GM19455 (cell line): Measurements from ENCODE around the gene INMT.

Experiments
- ATAC-seq: cut with Tn5 transposase; IDR thresholded peaks from one replicate; pipeline ENCODE4 v1.9.1; 2021; ENCODE audit not compliant: unreplicated experiment

INMT gene

DNA sequence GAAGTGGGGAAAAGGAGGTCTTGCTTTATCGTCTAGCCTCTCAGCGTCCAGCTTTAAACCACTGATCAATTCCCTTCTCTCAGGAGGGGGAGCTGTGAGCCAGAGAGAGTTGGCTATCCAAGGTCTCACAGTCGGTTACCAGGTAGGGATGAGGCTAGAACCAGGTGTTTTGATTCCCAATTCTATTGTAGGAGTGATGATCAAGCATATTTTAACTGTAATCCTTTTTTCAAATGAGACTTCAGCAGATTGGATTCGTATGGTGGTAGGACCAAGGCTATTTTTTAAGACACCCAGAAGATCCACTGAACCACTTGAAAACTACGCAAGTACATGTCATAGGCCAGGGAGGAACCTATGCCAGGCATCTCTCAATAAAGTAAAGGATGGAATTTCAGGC lies 27.6 kb downstream of the INMT start:
- no peak for ATAC-seq

DNA sequence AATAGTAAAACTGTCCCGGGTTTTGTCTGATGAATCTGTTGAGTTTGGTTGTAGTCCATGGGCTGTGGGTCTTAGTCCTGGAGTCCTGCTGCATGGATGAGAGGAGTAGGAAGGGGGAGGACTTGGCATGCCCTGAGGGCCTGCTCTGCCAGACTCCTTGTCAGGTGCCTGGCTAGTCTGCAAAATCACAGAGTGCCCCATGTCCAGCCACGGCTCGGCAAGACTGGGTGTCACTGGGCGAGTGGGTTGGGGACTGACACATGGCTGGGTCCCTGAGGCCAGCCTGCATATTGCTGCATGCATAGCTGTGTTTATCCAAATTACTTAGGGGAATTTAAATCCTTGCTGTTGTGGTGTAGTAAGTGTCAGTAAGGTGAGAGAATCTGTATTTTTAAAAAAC lies 29.0 kb downstream of the INMT start:
- ATAC-seq: no peak

DNA sequence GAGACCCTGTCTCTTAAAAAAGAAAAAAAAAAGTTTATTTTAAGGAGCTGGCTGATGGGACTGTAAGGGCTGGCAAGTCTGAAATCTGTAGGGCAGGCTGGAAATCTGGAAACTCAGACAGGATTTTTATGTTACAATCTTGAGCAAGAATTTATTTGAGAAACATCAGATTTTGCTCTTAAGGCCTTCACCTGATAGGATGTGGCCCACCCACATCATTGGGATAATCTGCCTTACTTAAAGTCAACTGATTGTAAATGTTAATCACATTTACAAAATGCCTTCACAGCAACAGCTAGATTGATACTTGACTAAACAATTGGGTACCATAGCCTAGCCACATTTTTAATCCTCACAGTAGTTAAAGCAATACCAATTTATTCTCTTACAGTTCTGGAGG lies 30.8 kb downstream of the INMT start:
- no peak for ATAC-seq

GRCh38 chr7:30785786-30786185 lies 33.9 kb downstream of the INMT start:
- no peak for ATAC-seq

DNA sequence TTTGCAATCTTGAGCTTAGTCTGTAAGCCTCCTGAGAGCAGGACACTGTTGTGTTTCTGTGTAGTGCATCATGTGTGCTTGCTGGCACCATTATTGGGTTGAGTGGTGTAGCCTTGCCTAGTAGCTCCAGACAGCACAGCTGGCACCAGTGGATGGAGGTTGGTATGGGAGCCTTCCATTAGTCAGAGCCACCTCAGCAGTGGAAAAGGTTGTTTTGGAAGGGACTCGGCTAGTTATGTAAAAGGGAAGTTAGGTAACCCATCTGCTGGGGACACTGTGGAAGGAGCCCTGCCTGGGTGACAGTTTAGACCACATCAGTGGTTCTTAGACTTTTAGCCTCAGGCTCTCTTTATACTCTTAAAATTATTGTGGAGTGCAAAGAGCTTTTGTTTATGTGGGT lies 35.6 kb downstream of the INMT start:
- ATAC-seq: no peak

- ATAC-seq: no peak
These were observed 36.9 kb downstream of the INMT start for GRCh38 chr7:30788640-30789333.

GRCh38 chr7:30789334-30789711 lies 37.4 kb downstream of the INMT start:
- ATAC-seq: no peak

- no peak for ATAC-seq
These were observed 38.4 kb downstream of the INMT start for GRCh38 chr7:30790356-30790755.

DNA sequence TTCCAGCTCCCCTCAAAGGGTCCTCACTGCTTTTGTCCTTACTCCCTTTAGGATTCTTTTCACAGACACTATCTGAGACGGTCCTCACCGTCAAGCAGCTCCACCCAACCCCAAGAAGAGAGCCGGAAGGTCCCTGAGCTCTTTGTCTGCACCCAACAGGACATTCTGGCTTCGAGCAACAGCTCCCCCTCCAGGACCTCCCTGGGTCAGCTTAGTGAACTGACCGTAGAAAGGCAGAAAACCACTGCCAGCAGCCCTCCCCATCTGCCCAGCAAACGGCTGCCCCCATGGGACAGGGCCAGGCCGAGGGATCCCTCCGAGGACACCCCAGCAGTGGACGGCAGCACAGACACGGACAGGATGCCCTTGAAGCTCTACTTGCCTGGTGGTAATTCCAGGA lies 39.2 kb downstream of the INMT start:
- ATAC-seq: no peak

DNA sequence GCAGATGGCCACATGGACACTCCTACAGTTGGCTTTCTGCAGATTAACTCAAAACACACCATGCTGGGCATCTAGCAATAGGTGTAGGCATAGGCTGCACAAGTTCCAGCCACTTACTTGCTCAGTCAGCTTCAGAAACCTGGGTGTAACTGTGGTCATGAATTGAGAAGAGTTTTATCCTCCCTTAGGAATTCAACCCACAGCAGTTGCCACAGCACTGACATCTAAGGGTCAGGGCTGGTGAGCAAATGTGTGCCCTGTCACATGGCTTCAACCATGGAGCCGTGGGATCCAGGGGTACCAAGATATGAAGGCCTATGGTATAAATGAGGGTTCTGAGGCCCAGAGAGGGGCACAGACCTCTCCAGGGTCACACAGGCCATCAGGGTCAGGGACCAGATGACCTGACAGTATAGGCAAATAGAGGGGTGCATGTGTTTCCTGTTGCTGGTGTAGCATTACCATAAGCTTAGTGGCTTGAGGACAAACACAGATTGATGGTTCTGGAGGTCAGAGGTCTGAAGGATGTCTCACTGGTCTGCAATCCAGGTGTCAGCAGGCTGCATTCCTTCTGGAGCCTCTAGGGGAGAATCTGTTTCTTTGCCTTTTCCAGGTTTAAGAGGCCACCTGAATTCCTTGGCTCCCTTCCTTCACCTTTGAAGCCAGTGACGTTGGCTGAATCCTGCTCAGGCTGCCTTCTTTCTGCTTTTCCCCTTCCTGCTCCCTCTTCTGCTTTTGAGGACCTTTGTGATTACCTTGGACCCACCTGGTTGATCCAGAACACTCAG lies 43.4 kb downstream of the INMT start:
- no peak for ATAC-seq

DNA sequence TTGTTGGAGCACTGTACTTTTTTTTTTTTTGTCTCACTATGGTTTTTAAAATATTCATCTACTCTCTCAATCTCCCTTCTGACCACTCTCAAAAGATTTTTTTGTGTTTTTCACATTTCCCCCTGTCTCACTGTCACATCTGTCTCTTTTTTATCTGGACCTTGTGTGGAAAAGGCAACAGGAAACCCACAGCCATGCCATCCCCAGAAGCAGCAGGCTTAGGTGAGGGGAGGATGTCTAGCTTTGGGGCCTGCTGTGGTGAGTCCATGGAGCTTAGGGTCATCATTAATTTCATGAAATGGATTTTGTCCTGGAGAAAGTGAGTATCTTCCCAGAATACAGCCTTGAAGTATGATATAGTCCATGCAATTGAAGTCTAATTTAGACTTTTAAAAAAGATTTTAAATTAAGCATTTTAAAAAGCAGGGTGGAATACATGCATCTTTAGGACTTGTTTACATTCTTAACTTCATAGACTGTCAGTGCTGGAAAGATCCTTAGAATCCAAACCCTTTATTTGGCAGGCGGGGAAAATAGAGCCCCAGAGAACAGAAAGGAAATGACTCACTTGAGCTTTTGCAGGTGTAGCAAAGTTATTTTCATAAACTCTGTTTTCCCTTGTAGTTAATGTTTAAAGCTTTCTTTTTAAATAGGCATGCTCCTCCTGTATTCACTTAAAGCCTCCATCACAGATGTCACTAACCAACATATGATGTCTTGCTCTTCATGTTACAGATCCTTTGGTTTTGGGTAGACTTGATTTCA lies 44.4 kb downstream of the INMT start:
- ATAC-seq: no peak

DNA sequence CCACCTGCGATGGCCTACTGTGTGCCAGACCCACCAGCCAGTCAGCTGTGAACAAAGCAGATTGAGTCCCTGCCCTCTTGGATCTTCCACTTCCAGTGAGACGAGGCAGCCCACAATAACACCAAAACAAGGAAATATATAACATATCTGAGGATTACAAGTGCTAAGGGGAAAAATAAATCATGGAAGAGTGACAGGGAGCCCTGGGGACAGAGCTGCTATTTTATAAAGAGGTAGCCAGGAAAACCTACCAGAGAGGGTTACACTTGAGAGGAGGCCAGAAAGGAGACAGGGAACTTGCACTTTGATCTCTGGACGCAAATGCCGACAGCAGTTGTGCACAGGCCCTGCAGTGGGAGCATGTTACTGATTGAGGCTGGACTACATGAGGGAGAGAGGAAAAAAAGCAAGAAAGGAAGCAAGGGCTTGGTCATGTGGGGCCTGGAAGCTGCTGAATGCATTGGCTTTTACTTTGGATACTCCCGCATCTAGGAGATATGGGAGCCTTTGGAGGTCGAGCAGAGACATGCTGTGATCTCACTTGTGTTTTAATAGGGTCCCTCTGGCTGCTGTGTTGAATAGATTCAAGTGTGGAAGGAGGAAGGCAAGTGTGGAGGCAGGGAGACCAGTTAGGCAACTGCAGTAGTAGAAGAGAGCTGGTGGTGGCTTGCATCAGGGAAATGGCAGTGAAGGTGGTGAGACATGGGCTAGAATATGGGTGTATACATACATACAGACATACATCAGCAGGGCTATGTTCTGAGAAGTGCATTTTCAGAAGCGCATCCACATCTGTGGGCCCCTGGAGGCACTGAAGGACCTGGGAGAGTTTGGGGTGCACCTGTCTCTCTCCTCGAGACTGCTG lies 45.5 kb downstream of the INMT start:
- no peak for ATAC-seq

- peak; percentile 51 for ATAC-seq
These were observed 47.5 kb downstream of the INMT start for GRCh38 chr7:30799206-30799975.

- no peak for ATAC-seq
These were observed 48.2 kb downstream of the INMT start for GRCh38 chr7:30799976-30800661.

DNA sequence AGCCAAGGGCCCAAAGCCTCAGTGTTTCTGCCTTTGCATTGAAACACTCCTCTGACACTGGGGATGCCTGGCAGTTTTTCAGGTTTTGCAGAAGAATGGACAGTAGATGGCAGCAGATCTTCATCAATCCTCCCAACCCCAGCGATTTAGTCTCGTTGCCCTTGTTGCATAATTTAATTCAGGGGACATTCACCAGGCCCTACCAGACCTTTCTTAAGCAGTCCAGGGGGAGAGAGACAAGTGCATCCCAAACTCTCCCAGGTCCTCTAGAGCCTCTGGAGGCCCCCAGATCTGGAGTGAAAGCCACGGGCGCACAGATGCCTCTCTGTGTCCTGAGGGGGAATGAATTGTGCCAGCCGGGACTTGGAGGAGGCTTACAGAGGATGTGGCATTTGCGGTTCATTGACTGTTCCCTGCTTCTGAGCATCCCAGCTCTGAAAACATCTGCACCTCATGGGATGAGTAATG lies 48.9 kb downstream of the INMT start:
- ATAC-seq: peak; percentile 36

DNA sequence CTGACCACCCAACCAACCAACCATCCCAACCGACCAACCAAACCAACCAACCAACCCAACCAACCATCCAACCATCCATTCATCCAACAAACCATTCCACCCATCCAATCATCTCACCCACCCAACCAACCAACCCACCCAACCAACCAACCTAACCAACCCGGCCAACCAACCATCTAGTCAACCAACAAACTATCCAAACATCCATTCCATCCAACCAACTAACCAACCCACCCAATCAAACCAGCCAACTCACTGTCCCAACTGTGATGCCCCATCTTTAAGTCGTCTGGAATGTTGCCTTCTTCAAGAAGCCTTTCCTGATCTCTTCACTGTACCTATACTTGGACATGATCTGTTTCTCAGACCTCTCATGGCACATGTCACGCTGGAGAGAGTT lies 50.9 kb downstream of the INMT start:
- ATAC-seq: no peak

DNA sequence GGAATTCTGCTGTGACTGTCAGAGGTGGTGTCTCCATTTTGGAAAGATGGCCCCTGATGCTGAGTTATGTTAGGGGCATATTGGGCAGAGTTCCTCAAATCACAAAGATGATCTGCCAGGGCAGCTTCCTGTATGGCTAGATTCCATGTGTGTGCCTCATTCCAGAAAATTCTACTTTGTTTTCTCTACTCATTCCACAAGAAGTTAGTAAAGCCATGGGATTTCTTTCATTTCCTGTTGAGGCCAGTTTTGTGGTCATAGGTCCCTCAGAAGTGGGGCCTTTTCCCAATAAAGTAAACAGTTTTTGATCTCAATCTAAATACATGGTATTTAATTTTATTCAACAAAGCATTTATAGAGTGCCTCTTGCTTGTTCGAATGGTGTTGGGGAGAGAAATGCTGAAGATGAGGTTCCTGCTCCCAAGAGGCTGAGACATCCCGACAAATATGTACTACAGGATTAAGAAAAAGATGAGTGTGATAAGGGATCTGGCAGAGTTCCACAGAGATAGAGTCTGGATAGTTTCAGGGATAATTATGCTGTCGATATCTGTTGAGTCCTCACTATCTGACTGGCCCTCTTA lies 52.2 kb downstream of the INMT start:
- no peak for ATAC-seq

GRCh38 chr7:30805081-30805691 lies 53.3 kb downstream of the INMT start:
- no peak for ATAC-seq

DNA sequence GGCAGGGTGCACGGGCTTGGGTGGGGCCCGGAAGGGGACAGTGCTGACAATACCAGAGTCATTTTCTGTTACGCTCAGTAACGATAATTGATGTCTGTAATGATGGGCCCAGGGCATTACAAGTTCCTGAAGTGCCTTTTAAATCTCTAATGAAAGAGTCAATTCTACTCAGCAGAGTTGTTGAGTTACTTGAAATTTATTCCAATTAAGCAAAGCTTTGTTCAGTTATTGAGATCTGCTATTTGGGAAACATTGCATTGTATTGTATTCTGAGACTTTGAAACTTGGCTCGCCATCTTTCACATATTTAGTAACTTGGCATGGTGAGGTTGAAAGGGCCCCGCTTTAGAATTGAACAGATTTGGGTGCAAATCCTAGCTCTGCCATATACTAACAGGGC lies 54.0 kb downstream of the INMT start:
- ATAC-seq: no peak
